NOMO-1 treated with dmso at 0.1 percent for 144 hours (cell line): ENCODE results near the gene LARP4B.

Experiments
- DNase-seq: peaks from one replicate; lab custom pipeline; 2025; ENCODE audit not compliant: unreplicated experiment; lab: John Stamatoyannopoulos, UW

Gene LARP4B

GRCh38 chr10:931326-932318 is at the start of gene LARP4B:
Gene LARP4B, minus strand, starts transcription at chr10:931705. Its CDS starts 45,984 bp downstream, at chr10:885721.
- DNase-seq, result peak; percentile 98

DNA sequence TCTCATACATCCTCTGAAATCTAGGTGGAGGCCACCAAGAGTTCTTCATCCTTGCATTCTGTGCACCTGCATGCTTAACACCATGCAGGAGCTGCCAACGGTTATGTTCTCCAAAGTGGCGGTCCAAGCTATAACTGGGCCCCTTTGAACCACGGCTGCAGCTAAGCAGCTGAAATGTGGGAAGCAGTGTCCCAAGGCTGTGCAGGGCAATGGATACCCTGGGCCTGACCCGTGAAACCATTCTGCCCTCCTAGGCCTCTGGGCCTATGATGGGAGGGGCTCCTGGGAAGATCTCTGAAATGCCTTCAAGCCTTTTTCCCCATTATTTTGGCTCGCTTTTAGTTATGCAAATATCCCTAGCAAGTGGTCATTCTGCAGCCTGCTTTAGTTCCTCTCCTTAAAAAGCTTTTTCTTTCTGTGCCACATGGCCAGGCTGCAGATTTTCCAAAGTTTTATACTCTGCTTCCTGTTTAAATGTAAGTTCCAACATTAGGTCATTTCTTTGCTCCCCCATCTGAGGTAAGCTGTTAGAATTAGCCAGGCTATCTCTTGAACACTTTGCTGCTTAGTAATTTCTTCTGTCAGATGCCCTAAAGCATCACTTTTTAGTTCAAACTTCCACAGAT is 49.1 kb upstream of the LARP4B start:
- DNase-seq, result no peak

DNA sequence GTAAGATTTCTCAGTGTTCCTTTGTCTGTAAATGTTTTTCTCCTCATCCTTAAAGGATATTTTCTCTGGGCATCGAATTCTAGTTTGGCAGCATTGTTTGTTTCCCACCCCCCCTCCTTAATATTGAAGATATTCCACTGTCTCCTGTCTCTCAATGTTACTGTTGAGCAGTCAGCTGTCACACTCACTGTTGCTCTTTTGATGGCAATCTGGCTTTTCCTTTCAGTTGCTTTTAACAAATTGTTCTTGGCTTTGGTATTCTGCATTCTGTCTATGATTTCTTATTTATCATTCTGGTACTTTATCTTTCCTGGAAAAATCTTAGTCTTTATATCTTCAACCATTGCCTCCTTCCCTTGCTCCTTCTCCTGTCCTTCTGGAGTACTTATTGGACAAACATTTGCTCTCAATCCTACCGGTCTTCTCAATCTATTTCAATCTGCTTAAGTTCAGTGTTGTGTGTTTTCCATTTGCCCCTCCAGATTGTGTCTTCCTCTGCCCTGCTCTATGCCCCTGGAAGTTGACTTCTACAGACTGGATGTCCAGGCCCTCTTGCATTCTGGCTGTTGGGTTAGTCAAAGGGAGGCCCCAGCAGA is 47.4 kb upstream of the LARP4B start:
- no peak for DNase-seq

DNA sequence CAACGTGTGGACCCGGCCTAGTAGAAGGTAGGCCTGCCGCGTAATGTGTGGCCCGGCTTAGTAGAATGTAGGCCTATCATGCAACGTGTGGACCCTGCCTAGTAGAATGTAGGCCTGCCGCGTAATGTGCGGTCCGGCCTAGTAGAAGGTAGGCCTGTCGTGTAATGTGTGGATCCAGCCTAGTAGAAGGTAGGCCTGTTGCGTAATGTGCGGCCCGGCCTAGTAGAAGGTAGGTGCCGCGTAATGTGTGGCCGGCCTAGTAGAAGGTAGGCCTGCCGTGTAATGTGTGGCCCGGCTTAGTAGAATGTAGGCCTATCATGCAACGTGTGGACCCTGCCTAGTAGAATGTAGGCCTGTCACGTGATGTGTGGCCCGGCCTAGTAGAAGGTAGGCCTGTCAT is 44.8 kb upstream of the LARP4B start:
- DNase-seq, result no peak

DNA sequence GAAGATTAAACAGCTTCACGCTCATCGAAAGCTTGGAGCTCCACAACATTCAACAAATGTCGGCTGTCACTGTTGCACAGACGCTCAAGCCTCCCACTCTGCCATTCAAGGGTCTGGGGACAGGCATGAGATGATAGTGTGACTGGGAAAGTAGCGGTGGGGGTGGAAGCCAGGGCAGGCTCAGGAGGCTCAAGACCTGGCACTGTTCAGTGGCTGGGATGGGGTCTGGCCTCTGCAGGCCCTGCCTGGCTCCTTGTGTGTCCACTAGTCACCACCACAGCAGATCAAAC is 43.2 kb upstream of the LARP4B start:
- no peak for DNase-seq

GRCh38 chr10:974038-974784 is 42.7 kb upstream of the LARP4B start:
- DNase-seq, result no peak

- DNase-seq, result no peak
These were observed 41.3 kb upstream of the LARP4B start for GRCh38 chr10:972763-973162.

- no peak for DNase-seq
These were observed 40.1 kb upstream of the LARP4B start for GRCh38 chr10:971613-972012.

DNA sequence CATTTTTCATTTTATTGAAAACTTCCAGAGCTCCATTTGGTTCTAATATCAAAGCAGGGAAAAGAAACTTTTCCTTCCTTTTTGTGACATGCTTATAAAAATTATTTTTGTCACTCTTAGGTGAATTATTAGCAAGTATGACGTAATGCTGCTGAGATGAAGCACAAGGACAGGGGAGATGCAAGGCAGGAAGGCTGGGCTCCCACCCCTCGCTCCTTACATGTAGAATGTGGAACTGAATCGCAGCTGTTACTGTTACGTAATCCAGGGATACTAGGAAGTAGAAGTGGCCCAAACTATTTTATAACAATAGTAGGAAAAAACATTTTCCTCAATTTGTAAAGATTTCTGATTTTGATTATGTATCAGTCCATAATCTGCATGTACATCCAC is 39.6 kb upstream of the LARP4B start:
- no peak for DNase-seq

GRCh38 chr10:970311-971149 is 39.0 kb upstream of the LARP4B start:
- DNase-seq, result no peak

GRCh38 chr10:969473-970150 is 38.1 kb upstream of the LARP4B start:
- DNase-seq, result no peak

DNA sequence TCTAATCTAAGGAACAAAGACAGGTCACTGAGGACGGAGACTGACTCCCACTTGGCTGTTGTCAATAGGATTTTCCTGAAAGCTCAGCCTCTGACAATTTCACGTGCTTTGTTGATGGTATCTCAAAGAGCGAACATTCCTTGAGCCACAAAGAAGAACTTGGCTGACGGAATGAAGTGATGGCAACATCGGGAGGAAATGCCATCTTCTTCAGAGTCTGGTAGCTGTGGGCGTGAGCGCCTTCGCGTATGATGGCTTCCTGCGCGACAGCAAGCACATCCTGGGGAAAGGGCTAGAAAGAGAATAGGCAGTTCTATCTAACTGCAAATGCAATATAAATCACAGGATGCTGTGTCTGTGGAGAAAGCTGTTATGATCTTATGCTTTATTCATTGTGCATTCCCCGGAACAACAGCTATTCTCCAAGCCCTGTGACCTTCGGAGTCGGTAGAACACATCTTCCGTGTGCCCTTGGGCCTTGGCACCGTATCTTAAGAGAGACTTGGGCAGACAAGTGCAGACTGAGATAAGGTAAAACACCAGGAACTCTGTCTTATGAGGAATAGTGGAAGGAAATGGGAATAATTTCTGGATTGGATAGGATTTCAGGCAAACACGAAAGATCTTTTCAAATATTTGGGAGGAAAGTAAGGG is 37.2 kb upstream of the LARP4B start:
- no peak for DNase-seq

GRCh38 chr10:966466-967235 is 35.1 kb upstream of the LARP4B start:
- DNase-seq, result no peak

- DNase-seq, result no peak
These were observed 33.5 kb upstream of the LARP4B start for GRCh38 chr10:964988-965417.

DNA sequence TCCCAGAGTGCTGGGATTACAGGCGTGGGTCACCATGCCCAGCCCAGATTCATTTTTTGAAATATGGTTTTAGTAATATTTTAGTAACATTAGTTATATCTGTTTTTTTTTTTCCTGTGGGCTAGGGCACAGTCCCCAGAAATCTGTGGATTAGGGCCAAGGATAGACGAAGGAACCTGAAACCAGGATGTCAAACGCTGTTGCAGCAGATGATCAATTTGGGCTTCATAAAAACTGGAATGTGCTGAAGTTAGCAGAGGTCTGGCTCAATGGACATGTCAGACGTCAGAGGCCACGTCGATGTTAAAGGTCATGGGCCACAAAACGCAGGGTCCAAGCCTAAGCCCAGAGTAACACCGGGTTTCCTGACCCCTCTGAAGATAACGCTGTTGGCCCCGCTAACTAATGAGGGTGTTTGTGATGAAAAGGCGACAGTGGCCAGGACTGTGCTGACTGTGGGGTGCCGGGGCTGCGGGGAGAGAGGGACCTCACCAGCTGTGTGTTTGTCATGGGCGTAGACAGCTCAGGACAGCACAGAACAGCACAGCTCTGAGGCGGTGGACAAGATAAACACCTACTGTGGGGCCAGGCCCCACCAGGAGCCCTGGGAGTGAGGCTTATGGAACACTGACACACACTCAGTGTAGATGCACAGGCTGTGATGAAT is 32.9 kb upstream of the LARP4B start:
- no peak for DNase-seq

GRCh38 chr10:963655-964054 is 32.1 kb upstream of the LARP4B start:
- no peak for DNase-seq

DNA sequence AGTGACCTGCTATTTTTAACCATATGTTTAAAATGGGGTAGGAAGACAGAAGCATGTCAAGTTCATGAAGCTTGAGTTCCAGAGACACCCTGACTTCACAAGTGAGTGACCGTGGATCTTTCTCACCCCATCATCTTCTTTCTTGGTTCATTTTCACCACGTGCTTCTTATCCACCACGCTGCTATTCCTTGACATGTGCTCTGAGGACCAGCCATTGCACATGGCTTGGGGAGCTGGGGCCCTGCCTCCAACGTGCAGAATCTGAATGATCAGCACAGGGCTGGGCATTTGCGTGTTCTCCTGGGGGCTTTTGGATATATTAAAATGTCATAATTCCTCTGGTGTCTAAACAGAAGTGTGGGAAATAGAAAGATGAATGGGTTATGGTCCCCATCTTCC is 31.7 kb upstream of the LARP4B start:
- DNase-seq, result no peak

GRCh38 chr10:962342-962741 is 30.8 kb upstream of the LARP4B start:
- DNase-seq, result no peak
